SJSA1 (cell line): ENCODE data around the gene ATF6. TPM values are rescaled to one million over a fixed set of nuclear protein-coding genes. Genes with fewer than 3 reads are reported as not detected.
A peak's percentile ranks its signal among the peaks of the same experiment; 100 is the strongest.

Source experiments
- DNase-seq, 2 experiments: peaks; one replicate each; pipeline ENCODE4 v3.0.0-alpha.2; 2015 to 2020; ENCODE audit warnings: low spot score in 2 of 2, low read depth in 1 of 2
- H3K27ac ChIP-seq: fragments of 250-450 bp; sonication (Bioruptor Pico); 2 replicates; pipeline ENCODE4 v1.5.1; 2020; ENCODE audit warnings: mild to moderate bottlenecking, moderate library complexity
- H3K27me3 ChIP-seq: fragments of 250-450 bp; sonication (Bioruptor Pico); replicated peaks from 2 replicates; pipeline ENCODE4 v1.5.1; 2020; ENCODE audit warnings: mild to moderate bottlenecking, moderate library complexity
- H3K36me3 ChIP-seq: fragments of 250-450 bp; sonication (Bioruptor Pico); 2 replicates; pipeline ENCODE4 v1.5.1; 2020; ENCODE audit warnings: mild to moderate bottlenecking
- H3K4me1 ChIP-seq: fragments of 250-450 bp; sonication (Bioruptor Pico); replicated peaks from 2 replicates; pipeline ENCODE4 v1.6.1; 2021; ENCODE audit warnings: mild to moderate bottlenecking
- H3K4me3 ChIP-seq: fragments of 250-450 bp; sonication (Bioruptor Pico); 2 replicates; pipeline ENCODE4 v1.5.1; 2020; ENCODE audit warnings: mild to moderate bottlenecking
- H3K9me3 ChIP-seq: fragments of 250-450 bp; sonication (Bioruptor Pico); replicated peaks from 2 replicates; pipeline ENCODE4 v1.5.1; 2020; ENCODE audit warnings: mild to moderate bottlenecking
- total RNA-seq: library from RNA; depleted of rRNA; stranded (reverse); fragments of >200 nt; shearing (Covaris generic); gene quantifications from 2 replicates; pipeline ENCODE4 v1.2.3, GENCODE V29; 2014

Gene ATF6
- total RNA-seq, 1 experiment from 2014 or later, result 30.6 TPM

GRCh38 chr1:161884475-161884874 lies 118.4 kb downstream of the ATF6 start:
- DNase-seq, result no peak
- peaks cover 2% of the 10 kb centered on the region; the same call in 1 of the 2 replicates for H3K36me3 ChIP-seq
- H3K4me3 ChIP-seq, result no peak overlapping the region
- no peaks in the 10 kb centered on the region for H3K27me3 ChIP-seq
- no peaks in the 10 kb centered on the region for H3K9me3 ChIP-seq
- peaks cover 8% of the 10 kb centered on the region for H3K4me1 ChIP-seq
- H3K27ac ChIP-seq, result no peak overlapping the region

- H3K27ac ChIP-seq, result no peak overlapping the region
- DNase-seq, result peak in 1 of 2 experiments; percentile 25
- H3K4me3 ChIP-seq, result no peak overlapping the region
- H3K27me3 ChIP-seq, result no peaks in the 10 kb centered on the region
- H3K4me1 ChIP-seq, result peaks cover 8% of the 10 kb centered on the region
- H3K36me3 ChIP-seq, result peaks cover 5% of the 10 kb centered on the region; the same call in 1 of the 2 replicates
- H3K9me3 ChIP-seq, result no peaks in the 10 kb centered on the region
These were observed 118.9 kb downstream of the ATF6 start for GRCh38 chr1:161885003-161885402.

- H3K27ac ChIP-seq, result no peak overlapping the region
These were observed 119.6 kb downstream of the ATF6 start for GRCh38 chr1:161885759-161886158.

GRCh38 chr1:161886589-161886988 lies 120.5 kb downstream of the ATF6 start:
- no peaks in the 10 kb centered on the region for H3K27me3 ChIP-seq
- H3K36me3 ChIP-seq, result peaks cover 16% of the 10 kb centered on the region
- no peaks in the 10 kb centered on the region; the same call in 1 of the 2 replicates for H3K9me3 ChIP-seq
- H3K4me3 ChIP-seq, result no peak overlapping the region
- H3K4me1 ChIP-seq, result peaks cover 8% of the 10 kb centered on the region
- no peak overlapping the region for H3K27ac ChIP-seq
- no peak for DNase-seq

More at GRCh38 chr1:161885759-161886158, 119.6 kb downstream of the ATF6 start:
- Histone ChIP-seq H3K4me3 (no peak overlapping the region), H3K36me3 (peaks cover 10% of the 10 kb centered on the region), H3K27me3 (no peaks in the 10 kb centered on the region), H3K9me3 (no peaks in the 10 kb centered on the region), H3K4me1 (peaks cover 8% of the 10 kb centered on the region)
- DNase-seq, result no peak

GRCh38 chr1:161887730-161888287 lies 121.7 kb downstream of the ATF6 start:
- Histone ChIP-seq H3K4me3 (no peak overlapping the region), H3K27ac (no peak overlapping the region), H3K27me3 (no peaks in the 10 kb centered on the region), H3K9me3 (no peaks in the 10 kb centered on the region; the same call in 1 of the 2 replicates), H3K36me3 (peaks cover 17% of the 10 kb centered on the region), H3K4me1 (peaks cover 8% of the 10 kb centered on the region)
- DNase-seq, result no peak

GRCh38 chr1:161890574-161890973 lies 124.5 kb downstream of the ATF6 start:
- Histone ChIP-seq H3K4me1 (no peaks in the 10 kb centered on the region), H3K27ac (no peak overlapping the region), H3K4me3 (no peak overlapping the region), H3K9me3 (no peaks in the 10 kb centered on the region; the same call in 1 of the 2 replicates), H3K27me3 (no peaks in the 10 kb centered on the region), H3K36me3 (peaks cover 17% of the 10 kb centered on the region)
- no peak for DNase-seq

GRCh38 chr1:161899091-161899490 lies 133.0 kb downstream of the ATF6 start:
- Histone ChIP-seq H3K9me3 (no peaks in the 10 kb centered on the region), H3K4me1 (peaks cover 9% of the 10 kb centered on the region; the same call in 1 of the 2 replicates), H3K27ac (no peak overlapping the region), H3K4me3 (no peak overlapping the region), H3K36me3 (no peaks in the 10 kb centered on the region), H3K27me3 (no peaks in the 10 kb centered on the region)
- DNase-seq, result no peak

- Histone ChIP-seq H3K4me3 (no peak overlapping the region), H3K36me3 (no peaks in the 10 kb centered on the region), H3K9me3 (no peaks in the 10 kb centered on the region), H3K4me1 (peaks cover 12% of the 10 kb centered on the region; the same call in 1 of the 2 replicates), H3K27ac (no peak overlapping the region), H3K27me3 (no peaks in the 10 kb centered on the region)
- no peak for DNase-seq
These were observed 134.0 kb downstream of the ATF6 start for GRCh38 chr1:161900160-161900559.

GRCh38 chr1:161902182-161902581 lies 136.1 kb downstream of the ATF6 start:
- DNase-seq, result no peak
- no peaks in the 10 kb centered on the region for H3K27me3 ChIP-seq
- no peaks in the 10 kb centered on the region for H3K36me3 ChIP-seq
- H3K27ac ChIP-seq, result no peak overlapping the region
- peaks cover 12% of the 10 kb centered on the region; the same call in 1 of the 2 replicates for H3K4me1 ChIP-seq
- no peaks in the 10 kb centered on the region for H3K9me3 ChIP-seq
- H3K4me3 ChIP-seq, result no peak overlapping the region

GRCh38 chr1:161905269-161905884 lies 139.3 kb downstream of the ATF6 start:
- peaks cover 28% of the 10 kb centered on the region for H3K4me1 ChIP-seq
- H3K27me3 ChIP-seq, result no peaks in the 10 kb centered on the region
- no peak for DNase-seq
- H3K36me3 ChIP-seq, result no peaks in the 10 kb centered on the region
- no peak overlapping the region for H3K27ac ChIP-seq
- H3K9me3 ChIP-seq, result no peaks in the 10 kb centered on the region
- no peak overlapping the region for H3K4me3 ChIP-seq

GRCh38 chr1:161907265-161907664 lies 141.1 kb downstream of the ATF6 start:
- Histone ChIP-seq H3K4me1 (peaks cover 41% of the 10 kb centered on the region), H3K27ac (no peak overlapping the region), H3K27me3 (no peaks in the 10 kb centered on the region), H3K4me3 (no peak overlapping the region), H3K9me3 (no peaks in the 10 kb centered on the region), H3K36me3 (no peaks in the 10 kb centered on the region)
- DNase-seq, result no peak

- 0 out of 2 replicates have a peak, but pooled peaks cover 5% of the 10 kb centered on the region for H3K36me3 ChIP-seq
- H3K27me3 ChIP-seq, result no peaks in the 10 kb centered on the region
- DNase-seq, result no peak
- H3K4me1 ChIP-seq, result peaks cover 40% of the 10 kb centered on the region
- no peak overlapping the region for H3K27ac ChIP-seq
- H3K9me3 ChIP-seq, result no peaks in the 10 kb centered on the region
- H3K4me3 ChIP-seq, result no peak overlapping the region
These were observed 142.1 kb downstream of the ATF6 start for GRCh38 chr1:161908264-161908663.

- Histone ChIP-seq H3K9me3 (no peaks in the 10 kb centered on the region), H3K27me3 (no peaks in the 10 kb centered on the region), H3K4me1 (peaks cover 29% of the 10 kb centered on the region), H3K36me3 (0 out of 2 replicates have a peak, but pooled peaks cover 7% of the 10 kb centered on the region), H3K4me3 (no peak overlapping the region), H3K27ac (peak overlapping the region; percentile 71)
- DNase-seq, result peak in 1 of 2 experiments; percentile 72
These were observed 144.5 kb downstream of the ATF6 start for GRCh38 chr1:161910604-161911003.

- Histone ChIP-seq H3K4me3 (no peak overlapping the region), H3K27ac (no peak overlapping the region), H3K36me3 (0 out of 2 replicates have a peak, but pooled peaks cover 7% of the 10 kb centered on the region), H3K4me1 (peaks cover 29% of the 10 kb centered on the region), H3K27me3 (no peaks in the 10 kb centered on the region), H3K9me3 (no peaks in the 10 kb centered on the region)
- no peak for DNase-seq
These were observed 147.5 kb downstream of the ATF6 start for GRCh38 chr1:161913482-161914140.
